NB4 (cell line): Measurements from ENCODE around the gene THRAP3.

Source experiments
- DNase-seq: peaks from one replicate; pipeline ENCODE4 v3.0.0; 2010; ENCODE audit warnings: low read depth
- H3K4me3 ChIP-seq: one replicate; pipeline ENCODE4 v1.5.1; 2011; ENCODE audit warnings: mild to moderate bottlenecking, low read depth, low read length, moderate library complexity
- MYC ChIP-seq: IDR thresholded peaks from 2 replicates; pipeline ENCODE4 v1.6.1; 2011; ENCODE audit warnings: low read depth, low read length
- POLR2A ChIP-seq: IDR thresholded peaks from 2 replicates; pipeline ENCODE4 v1.6.1; 2011; ENCODE audit warnings: mild to moderate bottlenecking; ENCODE audit not compliant: insufficient read length; ENCODE audit errors: extremely low read depth
- TF ChIP-seq, protein P1 (sequence below): IDR thresholded peaks from one replicate; pipeline ENCODE4 v1.5.1; 2012; ENCODE audit warnings: low read depth, low read length
- TF ChIP-seq, protein P2 (sequence below): IDR thresholded peaks from 2 replicates; pipeline ENCODE4 v1.6.1; 2011; ENCODE audit warnings: low read depth, low read length

Gene THRAP3

GRCh38 chr1:36199934-36200741, 24.1 kb upstream of the THRAP3 start:
- TF ChIP-seq POLR2A (no peak), MYC (no peak)
- TF ChIP-seq, protein P1, sequence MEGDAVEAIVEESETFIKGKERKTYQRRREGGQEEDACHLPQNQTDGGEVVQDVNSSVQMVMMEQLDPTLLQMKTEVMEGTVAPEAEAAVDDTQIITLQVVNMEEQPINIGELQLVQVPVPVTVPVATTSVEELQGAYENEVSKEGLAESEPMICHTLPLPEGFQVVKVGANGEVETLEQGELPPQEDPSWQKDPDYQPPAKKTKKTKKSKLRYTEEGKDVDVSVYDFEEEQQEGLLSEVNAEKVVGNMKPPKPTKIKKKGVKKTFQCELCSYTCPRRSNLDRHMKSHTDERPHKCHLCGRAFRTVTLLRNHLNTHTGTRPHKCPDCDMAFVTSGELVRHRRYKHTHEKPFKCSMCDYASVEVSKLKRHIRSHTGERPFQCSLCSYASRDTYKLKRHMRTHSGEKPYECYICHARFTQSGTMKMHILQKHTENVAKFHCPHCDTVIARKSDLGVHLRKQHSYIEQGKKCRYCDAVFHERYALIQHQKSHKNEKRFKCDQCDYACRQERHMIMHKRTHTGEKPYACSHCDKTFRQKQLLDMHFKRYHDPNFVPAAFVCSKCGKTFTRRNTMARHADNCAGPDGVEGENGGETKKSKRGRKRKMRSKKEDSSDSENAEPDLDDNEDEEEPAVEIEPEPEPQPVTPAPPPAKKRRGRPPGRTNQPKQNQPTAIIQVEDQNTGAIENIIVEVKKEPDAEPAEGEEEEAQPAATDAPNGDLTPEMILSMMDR: no peak
- TF ChIP-seq, protein P2, sequence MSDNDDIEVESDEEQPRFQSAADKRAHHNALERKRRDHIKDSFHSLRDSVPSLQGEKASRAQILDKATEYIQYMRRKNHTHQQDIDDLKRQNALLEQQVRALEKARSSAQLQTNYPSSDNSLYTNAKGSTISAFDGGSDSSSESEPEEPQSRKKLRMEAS: no peak
- no peak overlapping the region for H3K4me3 ChIP-seq
- no peak for DNase-seq

GRCh38 chr1:36203027-36203553, 21.2 kb upstream of the THRAP3 start:
- TF ChIP-seq, protein P2: no peak
- TF ChIP-seq, protein P1: no peak
- TF ChIP-seq POLR2A: no peak
- TF ChIP-seq MYC: no peak
- no peak overlapping the region for H3K4me3 ChIP-seq
- no peak for DNase-seq

GRCh38 chr1:36203554-36204346, 20.5 kb upstream of the THRAP3 start:
- DNase-seq: peak; percentile 45
- TF ChIP-seq POLR2A (no peak), MYC (no peak)
- TF ChIP-seq, protein P1: no peak
- TF ChIP-seq, protein P2: no peak
- no peak overlapping the region for H3K4me3 ChIP-seq

GRCh38 chr1:36204347-36204909, 19.8 kb upstream of the THRAP3 start:
- H3K4me3 ChIP-seq: no peak overlapping the region
- TF ChIP-seq, protein P2: no peak
- TF ChIP-seq, protein P1: no peak
- TF ChIP-seq POLR2A: no peak
- no peak for TF ChIP-seq MYC
- no peak for DNase-seq

DNA sequence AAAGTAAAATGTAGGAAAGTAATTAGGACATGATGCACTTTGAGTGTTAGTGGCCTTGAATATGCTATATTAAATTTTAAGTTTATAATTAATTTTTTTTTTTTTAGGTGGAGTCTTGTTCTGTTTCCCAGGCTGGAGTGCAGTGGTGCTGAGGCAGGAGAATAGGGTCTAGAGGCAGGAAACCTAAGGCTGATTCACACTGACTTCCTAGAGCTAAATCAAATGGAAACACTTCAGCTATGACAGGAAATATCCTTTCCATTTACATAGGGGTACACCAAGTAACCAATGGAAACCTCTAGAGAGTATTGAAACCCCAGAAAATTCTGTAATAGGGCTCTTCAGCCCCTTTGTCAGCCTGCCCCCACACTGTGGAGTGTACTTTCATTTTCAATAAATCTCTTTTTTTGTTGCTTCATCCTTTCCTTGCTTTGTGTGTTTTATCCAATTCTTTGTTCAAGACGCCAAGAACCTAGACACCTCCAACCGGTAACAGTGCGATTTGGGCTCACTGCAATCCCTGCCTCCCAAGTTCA, 17.9 kb upstream of the THRAP3 start:
- TF ChIP-seq, protein P2: no peak
- TF ChIP-seq POLR2A (no peak), MYC (no peak)
- TF ChIP-seq, protein P1: no peak
- DNase-seq: no peak
- H3K4me3 ChIP-seq: no peak overlapping the region
